GM10248 (cell line): ENCODE measurements around the gene TOPAZ1.

Experiments used
- CTCF ChIA-PET: fragments of 300-600 bp; sonication (Branson Sonifier 250); formaldehyde crosslinking; extraction: SDS; loops from one replicate; lab custom pipeline; 2021; ENCODE audit warnings: antibody characterized with exemption; lab: Yijun Ruan, JAX
- POLR2A ChIA-PET: fragments of 350-650 bp; sonication (Branson Sonifier 250); formaldehyde crosslinking; extraction: SDS; loops from one replicate; lab custom pipeline; 2020; ENCODE audit warnings: antibody characterized with exemption; lab: Yijun Ruan, JAX
- DNase-seq: peaks from one replicate; pipeline ENCODE4 v3.0.0; 2012; ENCODE audit errors: extremely low spot score
- TF ChIP-seq, protein P1 (sequence below): IDR thresholded peaks from 2 replicates; pipeline ENCODE4 v1.5.1; 2012; ENCODE audit warnings: mild to moderate bottlenecking, low read depth; ENCODE audit errors: extremely low read depth, missing control alignments, control extremely low read depth

The TOPAZ1 gene

DNA sequence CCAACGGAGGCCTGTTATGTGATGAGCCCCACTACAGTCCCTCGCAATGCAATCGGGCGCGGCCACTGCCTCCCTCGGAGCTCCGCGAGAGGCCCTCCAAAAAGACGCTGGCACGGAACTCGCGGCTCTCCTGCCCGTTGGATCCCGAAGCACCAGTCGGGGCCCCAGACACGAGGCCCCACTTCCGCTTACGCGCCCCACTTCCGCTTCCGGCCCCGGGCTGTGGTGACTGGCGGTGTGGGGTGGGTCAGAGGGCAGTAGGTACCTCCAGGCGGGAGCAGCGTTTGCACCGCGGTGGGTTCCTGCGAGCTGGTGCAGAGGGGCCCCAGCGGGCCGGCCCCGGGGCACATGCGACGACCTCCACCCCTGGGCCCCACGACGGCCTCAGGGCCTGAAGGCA lies at the start of gene TOPAZ1:
Gene TOPAZ1 (plus strand): TSS at position 181 of the 400 bp plus-strand sequence. CDS start 168 bp downstream, at position 349.
- TF ChIP-seq, protein P1, sequence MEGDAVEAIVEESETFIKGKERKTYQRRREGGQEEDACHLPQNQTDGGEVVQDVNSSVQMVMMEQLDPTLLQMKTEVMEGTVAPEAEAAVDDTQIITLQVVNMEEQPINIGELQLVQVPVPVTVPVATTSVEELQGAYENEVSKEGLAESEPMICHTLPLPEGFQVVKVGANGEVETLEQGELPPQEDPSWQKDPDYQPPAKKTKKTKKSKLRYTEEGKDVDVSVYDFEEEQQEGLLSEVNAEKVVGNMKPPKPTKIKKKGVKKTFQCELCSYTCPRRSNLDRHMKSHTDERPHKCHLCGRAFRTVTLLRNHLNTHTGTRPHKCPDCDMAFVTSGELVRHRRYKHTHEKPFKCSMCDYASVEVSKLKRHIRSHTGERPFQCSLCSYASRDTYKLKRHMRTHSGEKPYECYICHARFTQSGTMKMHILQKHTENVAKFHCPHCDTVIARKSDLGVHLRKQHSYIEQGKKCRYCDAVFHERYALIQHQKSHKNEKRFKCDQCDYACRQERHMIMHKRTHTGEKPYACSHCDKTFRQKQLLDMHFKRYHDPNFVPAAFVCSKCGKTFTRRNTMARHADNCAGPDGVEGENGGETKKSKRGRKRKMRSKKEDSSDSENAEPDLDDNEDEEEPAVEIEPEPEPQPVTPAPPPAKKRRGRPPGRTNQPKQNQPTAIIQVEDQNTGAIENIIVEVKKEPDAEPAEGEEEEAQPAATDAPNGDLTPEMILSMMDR, result no peak
- CTCF ChIA-PET, result interaction anchor here (1.0 to 1.3 kb wide), 2 partner anchors 10 to 19 kb away, joined by 3 read pairs; no protein-coding TSS in a partner anchor
- POLR2A ChIA-PET, result no interaction called here
- DNase-seq, result no peak

DNA sequence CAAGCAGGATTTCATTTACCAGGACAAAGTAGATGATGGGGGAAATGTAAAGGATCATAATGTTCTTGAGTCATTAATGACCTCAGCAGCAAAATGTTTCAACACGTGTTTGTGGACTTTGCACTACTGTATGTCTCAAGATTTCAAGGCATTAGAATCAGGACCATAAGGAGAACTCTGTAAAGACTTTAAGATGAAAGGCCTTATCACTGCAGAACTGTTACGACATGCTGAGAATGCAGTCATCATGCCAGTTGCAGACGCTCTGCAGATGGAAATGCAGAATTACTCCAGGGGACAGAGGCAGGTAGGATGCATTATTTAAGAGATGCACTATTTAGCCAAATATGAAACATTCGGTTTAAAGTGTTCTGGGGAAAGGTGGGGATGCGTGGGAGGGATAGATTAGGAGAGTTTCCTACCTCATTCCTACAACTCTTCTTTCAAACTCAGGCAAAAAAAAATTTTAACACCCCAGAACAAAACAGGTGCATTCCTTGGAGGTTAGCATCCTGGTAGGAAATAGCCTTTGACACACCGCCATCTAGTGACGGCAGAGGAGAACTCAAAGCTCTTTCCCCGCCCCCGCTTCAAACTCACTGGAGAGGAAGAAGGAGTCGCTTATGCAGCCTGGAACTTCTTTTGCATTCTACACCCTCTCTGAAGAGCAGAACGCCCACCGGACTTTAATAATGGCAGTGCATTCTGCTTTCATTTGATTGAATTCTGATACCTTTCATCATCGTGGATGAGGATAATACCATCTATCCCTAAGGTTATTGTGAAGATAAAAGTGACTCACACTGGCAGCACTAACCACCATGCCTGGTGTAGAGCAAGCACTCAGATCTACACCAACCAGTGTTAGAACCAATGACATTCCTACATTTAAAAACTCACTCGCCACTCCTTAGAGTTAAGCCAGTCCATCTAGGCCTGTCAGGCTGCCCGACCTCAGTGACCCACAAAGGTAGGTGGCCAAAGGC lies 43.1 kb upstream of the TOPAZ1 start:
- peak; percentile 77 for DNase-seq
- ChIA-PET POLR2A (interaction anchor here (0.5 kb wide), 1 partner anchor 102 kb away, joined by 4 read pairs; no protein-coding TSS in a partner anchor), CTCF (interaction anchor here (0.6 to 6.3 kb wide), 32 partner anchors 8 to 654 kb away, joined by 3 to 69 read pairs (median 4); no protein-coding TSS in a partner anchor)
- TF ChIP-seq, protein P1, result peak; percentile 81

DNA sequence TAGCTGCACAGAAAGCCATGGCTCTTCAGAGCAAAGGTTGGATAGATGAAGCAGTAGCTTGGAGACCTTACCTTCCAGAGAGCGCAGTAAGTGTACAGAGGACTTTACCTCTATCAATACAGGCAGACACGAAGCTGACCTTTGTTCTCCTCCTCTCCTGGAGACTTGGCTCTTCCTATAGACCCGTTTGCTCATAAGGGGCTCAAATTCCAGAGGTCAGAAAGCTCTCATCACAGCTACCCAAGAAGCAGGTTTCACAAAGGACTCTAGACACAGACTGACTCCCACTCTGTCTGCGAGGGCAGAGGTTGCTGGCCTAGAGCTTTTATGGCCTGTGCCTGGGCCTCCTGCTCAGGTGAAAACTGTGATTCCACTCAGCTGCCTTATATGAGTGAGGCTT lies 35.4 kb upstream of the TOPAZ1 start:
- ChIA-PET CTCF (interaction anchor here (1.0 to 2.1 kb wide), 7 partner anchors 8 to 351 kb away, joined by 3 to 9 read pairs (median 4); no protein-coding TSS in a partner anchor), POLR2A (no interaction called here)
- DNase-seq, result no peak
- TF ChIP-seq, protein P1, result no peak

DNA sequence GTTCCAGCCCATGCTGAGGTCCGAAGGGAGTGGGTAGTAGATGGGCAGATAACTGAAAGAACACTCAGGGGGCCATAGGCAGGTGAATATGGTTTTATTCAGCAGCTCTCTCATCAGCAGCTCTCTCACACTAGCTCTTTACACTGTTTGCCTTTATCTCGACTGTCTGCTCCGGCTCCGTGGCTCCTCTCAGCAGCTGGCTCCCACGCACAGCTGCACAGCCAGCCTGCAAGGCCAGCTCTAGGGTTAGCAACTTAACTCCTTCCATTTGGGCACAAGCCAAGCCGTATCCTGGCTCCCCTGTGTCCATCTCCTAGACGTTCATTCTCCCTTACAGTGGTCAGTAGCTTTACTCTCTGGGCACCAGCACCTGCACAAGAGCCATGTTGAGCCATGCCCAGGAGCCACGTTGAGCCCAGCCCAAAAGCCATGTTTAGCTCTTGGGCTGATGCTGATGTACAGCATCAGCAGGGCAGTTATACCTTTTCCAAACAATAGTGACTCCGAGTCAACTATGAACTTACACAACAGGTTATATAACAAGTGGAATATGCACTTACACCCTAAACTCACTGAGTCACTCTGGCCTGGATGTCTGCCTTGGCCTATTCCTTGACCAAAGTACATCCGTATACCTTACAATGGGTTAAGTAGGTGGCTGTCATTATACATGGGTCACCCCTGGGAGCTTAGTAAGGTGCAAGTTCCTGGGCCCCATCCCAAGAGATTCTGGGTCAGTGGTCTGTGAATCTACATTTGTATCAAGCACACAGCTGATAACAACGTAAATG lies 34.6 kb upstream of the TOPAZ1 start:
- CTCF ChIA-PET, result interaction anchor here (1.2 to 2.1 kb wide), 6 partner anchors 9 to 351 kb away, joined by 3 to 9 read pairs (median 4); no protein-coding TSS in a partner anchor

DNA sequence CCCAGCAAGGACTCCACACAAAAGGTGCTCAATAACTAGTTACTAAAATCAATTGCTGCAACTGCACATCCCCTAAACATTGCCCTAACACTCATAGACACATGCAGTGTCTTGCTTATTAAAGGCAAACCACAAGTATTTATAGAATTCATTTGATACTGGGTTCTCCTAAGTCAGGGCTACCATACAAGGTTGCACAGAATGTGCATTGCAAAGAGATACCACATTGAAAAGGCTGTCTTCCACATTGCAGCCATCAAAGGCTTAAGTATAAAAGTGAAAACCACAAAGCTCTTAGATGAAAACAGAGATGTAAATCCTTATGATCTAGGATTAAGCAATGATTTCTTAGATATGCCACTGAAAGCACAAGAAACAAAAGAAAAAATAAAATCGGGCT lies 33.6 kb upstream of the TOPAZ1 start:
- POLR2A ChIA-PET, result no interaction called here
- TF ChIP-seq, protein P1, result no peak
- CTCF ChIA-PET, result no interaction called here
- DNase-seq, result no peak

More for the DNA sequence above, 34.6 kb upstream of the TOPAZ1 start:
- POLR2A ChIA-PET, result no interaction called here
- TF ChIP-seq, protein P1, result no peak
- DNase-seq, result no peak

DNA sequence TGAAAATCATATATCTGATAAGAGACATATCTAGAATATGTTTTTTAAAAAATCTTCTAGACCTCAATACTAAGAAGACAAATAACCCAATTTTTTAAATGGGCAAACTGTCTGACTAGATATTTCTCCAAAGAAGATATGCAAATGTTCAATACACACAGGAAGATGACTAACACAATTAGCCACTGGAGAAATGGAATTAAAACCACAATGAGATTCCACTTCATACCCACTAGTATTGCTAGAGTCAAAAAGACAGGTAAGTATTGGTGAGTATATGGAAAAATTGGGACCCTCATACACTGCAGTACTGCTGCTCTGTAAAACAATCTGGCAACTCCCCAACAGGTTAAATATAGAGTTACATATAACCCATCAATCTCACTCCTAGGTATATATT lies 33.1 kb upstream of the TOPAZ1 start:
- CTCF ChIA-PET, result no interaction called here
- no peak for DNase-seq
- POLR2A ChIA-PET, result no interaction called here
- TF ChIP-seq, protein P1, result no peak
